ENCODE results near the gene ST8SIA5. TPM values are rescaled to one million over a fixed set of nuclear protein-coding genes. Genes with fewer than 3 reads are reported as not detected.

The ST8SIA5 gene
- total and polyA plus RNA-seq, 9 of the 15 experiments (the other 6 are each of a cell fraction or from before 2014, with no cell fraction given): 0.03 to 0.33 (median 0.06) TPM; not detected in 5

GRCh38 chr18:46756025-46756558, 761 bp downstream of the ST8SIA5 start:
- TF ChIP-seq RERE (CRISPR knock-in tag; IDR thresholded peaks at IDR 0.05; ENCODE audit: borderline replicate concordance) (no peak), ZNF311 (CRISPR knock-in tag; IDR thresholded peaks at IDR 0.05) (no peak), ZNF212 (CRISPR knock-in tag; IDR thresholded peaks at IDR 0.05) (no peak), CBFB (CRISPR knock-in tag; IDR thresholded peaks at IDR 0.05) (no peak), ELF1 (tag; IDR thresholded peaks at IDR 0.05) (no peak)
- Histone ChIP-seq H4K20me1 (replicated peaks; ENCODE audit: control insufficient read depth, insufficient read depth, low read length) (no peaks in the 10 kb centered on the region), H3K4me1 (replicated peaks in 1 of 2; ENCODE audit: control insufficient read depth in 2 of 2, insufficient read depth in 2 of 2, low read length in 2 of 2) (peaks cover 0 to 4% of the 10 kb centered on the region in 2 experiments; a peak in 1 of 5 replicates), H3K9me1 (ENCODE audit: control insufficient read depth, insufficient read depth, low read length) (no peaks in the 10 kb centered on the region), H3K79me2 (ENCODE audit: control insufficient read depth, insufficient read depth, low read length) (no peaks in the 10 kb centered on the region), H2AFZ (ENCODE audit: low read depth, low read length) (no peak overlapping the region), H3K4me2 (ENCODE audit: insufficient read depth, low read length) (no peak overlapping the region), H3K27me3 (ENCODE audit: control insufficient read depth in 2 of 2, insufficient read depth in 2 of 2, low read length in 2 of 2) (peaks cover 2 to 21% of the 10 kb centered on the region in 2 experiments; a peak in 3 of 5 replicates), H3K4me3 (no peak overlapping the region), H3K36me3 (ENCODE audit: control insufficient read depth, insufficient read depth, low read length) (no peaks in the 10 kb centered on the region), H3K9me3 (replicated peaks; ENCODE audit: control insufficient read depth, insufficient read depth, low read depth, low read length) (no peaks in the 10 kb centered on the region), H3K9ac (ENCODE audit: insufficient read depth in 1 of 2, low read depth in 2 of 2, low read length in 2 of 2) (no peak overlapping the region), H3K27ac (ENCODE audit: extremely low read depth, low read depth, low read length) (no peak overlapping the region)
- DNase-seq (ENCODE audit: extremely low read depth in 1 of 4, low spot score in 3 of 4) (no peak), FAIRE-seq (no peak), ATAC-seq (no peak)
- BruUV-seq (replicated peaks): no TSS peak
- intact Hi-C loops (cut with micrococcal nuclease) (no loop called here), in situ Hi-C loops (cut with MboI) (no loop called here)
- 48% methylated on average over 19 of the region's 41 CpGs for WGBS (ENCODE audit: insufficient coverage, low coverage, missing lambda C conversion rate)
- POLR2A ChIA-PET: no interaction called here
- CTCF ChIA-PET (ENCODE audit: low intra/inter-chr PET ratio): no interaction called here
